Endothelial cell of umbilical vein (primary cell): ENCODE results near the gene MDFIC. TPM values are rescaled to one million over a fixed set of nuclear protein-coding genes. Genes with fewer than 3 reads are reported as not detected.

ENCODE experiments used
- BruUV-seq: library from RNA; stranded (reverse); fragments of 400-500 nt; replicated peaks from 2 replicates; lab custom pipeline; 2021; lab: Mats Ljungman, UMichigan
- CTCF ChIA-PET: fragments of 300-600, 350-600 bp; sonication (Branson Sonifier 250); formaldehyde crosslinking; loops from one replicate; lab custom pipeline; 2021; ENCODE audit warnings: antibody characterized with exemption, inconsistent platforms; lab: Charles Lee
- POLR2A ChIA-PET: fragments of 300-600, 350-600 bp; sonication (Branson Sonifier 250); formaldehyde crosslinking; loops from one replicate; lab custom pipeline; 2021; ENCODE audit warnings: antibody characterized with exemption, inconsistent platforms; lab: Charles Lee
- DNase-seq: peaks from one replicate; pipeline ENCODE4 v3.0.0-alpha.2; 2011; ENCODE audit warnings: low read depth, low spot score
- FAIRE-seq: peaks from 2 replicates; lab custom pipeline; 2011; peaks lifted over from hg19 to GRCh38; lab: Jason Lieb, UNC
- H2AFZ ChIP-seq: 2 replicates; pipeline ENCODE4 v1.6.0; 2012; ENCODE audit warnings: low read depth, low read length, control low read depth, inconsistent platforms
- H3K27ac ChIP-seq: 2 replicates; pipeline ENCODE4 v1.5.1; 2011; ENCODE audit warnings: low read depth, mild to moderate bottlenecking, control low read depth, low read length, moderate library complexity; ENCODE audit not compliant: insufficient read depth
- H3K27me3 ChIP-seq, 2 experiments: 2 replicates each; pipeline versions ENCODE4 v1.6.0 to v1.6.1; 2011; ENCODE audit warnings: low read length in 2 of 2, mixed read lengths in 1 of 2; ENCODE audit not compliant: control insufficient read depth in 2 of 2, insufficient read depth in 2 of 2
- H3K36me3 ChIP-seq, 2 experiments: 2 replicates in 1 of 2; 3 replicates in 1 of 2; pipeline ENCODE4 v1.5.1; 2011; ENCODE audit warnings: low read length in 2 of 2, mild to moderate bottlenecking in 1 of 2, moderate library complexity in 1 of 2; ENCODE audit not compliant: control insufficient read depth in 2 of 2, insufficient read depth in 2 of 2; ENCODE audit errors: extremely low read depth in 1 of 2
- H3K4me1 ChIP-seq: 3 replicates; pipeline ENCODE4 v1.5.1; 2011; ENCODE audit warnings: mild to moderate bottlenecking, low read length; ENCODE audit not compliant: control insufficient read depth, insufficient read depth; ENCODE audit errors: extremely low read depth
- H3K4me2 ChIP-seq: 2 replicates; pipeline ENCODE4 v1.6.1; 2011; ENCODE audit warnings: low read length, control low read depth, mixed read lengths; ENCODE audit not compliant: insufficient read depth
- H3K4me3 ChIP-seq, 3 experiments: fragments of 200-600 bp in 1 of 3; sonication (generic), shearing (Covaris generic) in 1 of 3; replicated peaks in 1 of 3; 2 replicates each; pipeline ENCODE4 v1.5.1; 2011 to 2016; ENCODE audit warnings: control low read depth in 3 of 3, low read length in 3 of 3, mild to moderate bottlenecking in 2 of 3, inconsistent platforms in 1 of 3, low read depth in 1 of 3, moderate library complexity in 1 of 3; ENCODE audit not compliant: insufficient read depth in 1 of 3
- H3K79me2 ChIP-seq: 2 replicates; pipeline ENCODE4 v1.6.0; 2012; ENCODE audit warnings: low read length, inconsistent platforms; ENCODE audit not compliant: control insufficient read depth, insufficient read depth
- H3K9ac ChIP-seq: replicated peaks from 2 replicates; pipeline ENCODE3; 2011; ENCODE audit warnings: low read length, control low read depth; ENCODE audit not compliant: insufficient read depth; ENCODE audit errors: extremely low read depth
- H3K9me1 ChIP-seq: replicated peaks from 3 replicates; pipeline ENCODE4 v1.6.0; 2011; ENCODE audit warnings: mild to moderate bottlenecking, low read length; ENCODE audit not compliant: control insufficient read depth, insufficient read depth; ENCODE audit errors: extremely low read depth
- H3K9me3 ChIP-seq: replicated peaks from 2 replicates; pipeline ENCODE4 v1.5.1; 2012; ENCODE audit warnings: low read length, inconsistent platforms; ENCODE audit not compliant: control insufficient read depth, insufficient read depth
- H4K20me1 ChIP-seq: replicated peaks from 2 replicates; pipeline ENCODE3; 2011; ENCODE audit warnings: mild to moderate bottlenecking, low read length; ENCODE audit not compliant: control insufficient read depth, insufficient read depth; ENCODE audit errors: extremely low read depth
- EZH2 ChIP-seq: IDR thresholded peaks from 2 replicates; pipeline ENCODE4 v1.6.1; 2012; ENCODE audit warnings: borderline replicate concordance, low read depth, mild to moderate bottlenecking, moderate library complexity, low read length, inconsistent platforms; ENCODE audit not compliant: severe bottlenecking
- FOS ChIP-seq: IDR thresholded peaks from 2 replicates; pipeline ENCODE4 v1.6.1; 2011; ENCODE audit warnings: mild to moderate bottlenecking, low read length, moderate library complexity, borderline replicate concordance; ENCODE audit not compliant: insufficient read depth
- GATA2 ChIP-seq: IDR thresholded peaks from 2 replicates; pipeline ENCODE4 v1.7.0; 2011; ENCODE audit warnings: low read depth, mild to moderate bottlenecking, moderate library complexity, mixed read lengths, low read length; ENCODE audit not compliant: insufficient read length, insufficient read depth
- JUN ChIP-seq: IDR thresholded peaks from 2 replicates; pipeline ENCODE4 v1.6.1; 2011; ENCODE audit warnings: borderline replicate concordance, low read depth; ENCODE audit not compliant: insufficient read length, insufficient read depth
- MYC ChIP-seq: IDR thresholded peaks from one replicate; pipeline ENCODE4 v1.6.1; 2011; ENCODE audit warnings: mild to moderate bottlenecking, low read depth, low read length
- POLR2A ChIP-seq: IDR thresholded peaks from 2 replicates; pipeline ENCODE4 v1.6.1; 2012; ENCODE audit warnings: low read depth, mild to moderate bottlenecking, control low read depth, low read length
- POLR2AphosphoS5 ChIP-seq: IDR thresholded peaks from 2 replicates; pipeline ENCODE4 v1.6.1; 2012; ENCODE audit warnings: low read depth, mild to moderate bottlenecking, control low read depth, low read length, moderate library complexity; ENCODE audit not compliant: insufficient read depth
- dilution Hi-C: fragments of 300-500 bp; cut with MboI; formaldehyde crosslinking; loops from one replicate; pipeline ENCODE4 v1.15.0; 2019; ENCODE audit warnings: low sequenced_read_pairs; ENCODE audit not compliant: extremely low pct_ligation_motif_present
- intact Hi-C: fragments of 100-400 bp; cut with micrococcal nuclease; formaldehyde crosslinking; loops from one replicate; pipeline ENCODE4 v1.10.0; 2022
- polyA plus RNA-seq, 4 experiments: library from polyadenylated mRNA; depleted of rRNA in 3 of 4; stranded (reverse) in 3 of 4; unstranded in 1 of 4; fragments of >200 nt; gene quantifications; 2 replicates each; pipeline versions ENCODE4 v1.2.1 to v1.2.3, GENCODE V29; 2011 to 2012; ENCODE audit warnings: missing spikeins in 1 of 4
- total RNA-seq: library from RNA; stranded (reverse); gene quantifications from 2 replicates; pipeline ENCODE4 v1.2.3, GENCODE V29; 2021
- TF ChIP-seq, protein P1 (sequence below): IDR thresholded peaks from 2 replicates; pipeline ENCODE4 v1.6.1; 2011; ENCODE audit not compliant: insufficient read depth, insufficient read length
- TF ChIP-seq, protein P2 (sequence below), 2 donors: IDR thresholded peaks; 1 replicate in 1 of 2; 2 replicates in 1 of 2; pipeline ENCODE4 v1.5.1; 2011; ENCODE audit warnings: low read length in 2 of 2, mild to moderate bottlenecking in 2 of 2, moderate library complexity in 2 of 2, control low read depth in 1 of 2, inconsistent platforms in 1 of 2, low read depth in 1 of 2; ENCODE audit not compliant: insufficient read depth in 1 of 2; ENCODE audit errors: extremely low read depth in 1 of 2

The MDFIC gene
- total and polyA plus RNA-seq, 2 donors (not counting 3 experiments of a cell fraction or from before 2014, with no cell fraction given), result 6.5 to 14.2 TPM

DNA sequence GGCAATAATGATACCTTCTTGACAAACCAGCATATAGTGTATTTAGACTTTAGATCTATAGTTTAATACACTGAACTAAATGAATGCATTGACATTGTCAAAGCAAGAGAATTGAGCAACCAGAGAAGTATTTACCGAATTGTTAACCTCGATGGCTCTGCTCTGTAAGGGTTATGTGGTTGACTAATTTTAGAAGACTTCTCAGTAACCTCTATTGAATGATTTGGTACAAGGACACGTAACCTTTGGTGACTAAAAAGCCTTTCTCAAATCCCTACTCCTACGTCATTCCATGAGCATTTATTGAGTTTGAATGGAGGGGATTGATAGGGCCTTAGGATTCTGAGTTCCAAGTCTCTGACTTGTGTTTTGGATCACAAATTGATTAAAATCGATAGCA lies 67.6 kb downstream of the MDFIC start:
- no peak for TF ChIP-seq POLR2A
- TF ChIP-seq MYC, result no peak
- TF ChIP-seq GATA2, result no peak
- no peak for TF ChIP-seq FOS
- TF ChIP-seq JUN, result no peak
- TF ChIP-seq, protein P1, sequence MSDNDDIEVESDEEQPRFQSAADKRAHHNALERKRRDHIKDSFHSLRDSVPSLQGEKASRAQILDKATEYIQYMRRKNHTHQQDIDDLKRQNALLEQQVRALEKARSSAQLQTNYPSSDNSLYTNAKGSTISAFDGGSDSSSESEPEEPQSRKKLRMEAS, result no peak
- TF ChIP-seq, protein P2, sequence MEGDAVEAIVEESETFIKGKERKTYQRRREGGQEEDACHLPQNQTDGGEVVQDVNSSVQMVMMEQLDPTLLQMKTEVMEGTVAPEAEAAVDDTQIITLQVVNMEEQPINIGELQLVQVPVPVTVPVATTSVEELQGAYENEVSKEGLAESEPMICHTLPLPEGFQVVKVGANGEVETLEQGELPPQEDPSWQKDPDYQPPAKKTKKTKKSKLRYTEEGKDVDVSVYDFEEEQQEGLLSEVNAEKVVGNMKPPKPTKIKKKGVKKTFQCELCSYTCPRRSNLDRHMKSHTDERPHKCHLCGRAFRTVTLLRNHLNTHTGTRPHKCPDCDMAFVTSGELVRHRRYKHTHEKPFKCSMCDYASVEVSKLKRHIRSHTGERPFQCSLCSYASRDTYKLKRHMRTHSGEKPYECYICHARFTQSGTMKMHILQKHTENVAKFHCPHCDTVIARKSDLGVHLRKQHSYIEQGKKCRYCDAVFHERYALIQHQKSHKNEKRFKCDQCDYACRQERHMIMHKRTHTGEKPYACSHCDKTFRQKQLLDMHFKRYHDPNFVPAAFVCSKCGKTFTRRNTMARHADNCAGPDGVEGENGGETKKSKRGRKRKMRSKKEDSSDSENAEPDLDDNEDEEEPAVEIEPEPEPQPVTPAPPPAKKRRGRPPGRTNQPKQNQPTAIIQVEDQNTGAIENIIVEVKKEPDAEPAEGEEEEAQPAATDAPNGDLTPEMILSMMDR (IDR thresholded peaks at IDR 0.05; ENCODE audit: extremely low read depth in 1 of 2, insufficient read depth in 1 of 2, low read depth in 1 of 2, low read length in 2 of 2), result no peak
- no peak for TF ChIP-seq POLR2AphosphoS5
- TF ChIP-seq EZH2, result no peak
- intact Hi-C loops (no loop called here), dilution Hi-C loops (no loop called here)
- FAIRE-seq, result no peak
- POLR2A ChIA-PET, result no interaction called here
- DNase-seq, result no peak
- H3K4me3 ChIP-seq, result no peak overlapping the region
- no peaks in the 10 kb centered on the region for H3K27me3 ChIP-seq
- H3K9ac ChIP-seq, result no peak overlapping the region
- no peak overlapping the region for H2AFZ ChIP-seq
- no peaks in the 10 kb centered on the region for H3K9me1 ChIP-seq
- H3K4me1 ChIP-seq, result peaks cover 4% of the 10 kb centered on the region
- H4K20me1 ChIP-seq, result no peaks in the 10 kb centered on the region
- no peaks in the 10 kb centered on the region for H3K79me2 ChIP-seq
- BruUV-seq, result no TSS peak
- H3K9me3 ChIP-seq, result no peaks in the 10 kb centered on the region
- no peak overlapping the region for H3K4me2 ChIP-seq
- no peak overlapping the region for H3K27ac ChIP-seq
- H3K36me3 ChIP-seq, result no peaks in the 10 kb centered on the region
- CTCF ChIA-PET, result interaction anchor here (1.4 kb wide), 1 partner anchor 124 kb away, joined by 4 read pairs; no protein-coding TSS in a partner anchor
